WTC11 (cell line): ENCODE measurements around the gene GLYR1. TPM values are rescaled to one million over a fixed set of nuclear protein-coding genes. Genes with fewer than 3 reads are reported as not detected.

ENCODE experiments used
- ATAC-seq: fragments of 200-7000 bp; cut with Tn5 transposase; 2 replicates; pipeline ENCODE4 v1.10.0; 2021; ENCODE audit warnings: mild to moderate bottlenecking, moderate library complexity
- CTCF ChIA-PET: fragments of 300-600 bp; sonication (Branson Sonifier 250); formaldehyde crosslinking; loops from one replicate; lab custom pipeline; 2021; ENCODE audit warnings: antibody characterized with exemption; lab: Charles Lee
- POLR2A ChIA-PET: fragments of 350-600 bp; sonication (Branson Sonifier 250); formaldehyde crosslinking; loops from one replicate; lab custom pipeline; 2021; ENCODE audit warnings: antibody characterized with exemption; lab: Charles Lee
- DNase-seq: peaks from one replicate; pipeline ENCODE4 v3.0.0; 2021; ENCODE audit warnings: low spot score
- H3K27ac Mint-ChIP-seq: 2 replicates; pipeline ENCODE4 v1.8.0; 2021; ENCODE audit warnings: mixed read lengths
- H3K27me3 Mint-ChIP-seq: 2 replicates; pipeline ENCODE4 v1.8.0; 2021; ENCODE audit warnings: low read depth, mild to moderate bottlenecking, moderate library complexity, mixed read lengths
- H3K36me3 Mint-ChIP-seq: 2 replicates; pipeline ENCODE4 v1.8.0; 2021; ENCODE audit warnings: mixed read lengths
- H3K4me1 Mint-ChIP-seq: 2 replicates; pipeline ENCODE4 v1.8.0; 2022; ENCODE audit warnings: mixed read lengths
- H3K4me3 Mint-ChIP-seq: 2 replicates; pipeline ENCODE4 v1.8.0; 2021; ENCODE audit warnings: mild to moderate bottlenecking, moderate library complexity, mixed read lengths
- H3K9me3 Mint-ChIP-seq: 2 replicates; pipeline ENCODE4 v1.8.0; 2021; ENCODE audit warnings: mixed read lengths
- E2F5 ChIP-seq: sonication (generic); formaldehyde crosslinking; IDR thresholded peaks from 2 replicates; pipeline ENCODE4 v1.8.1; 2022; ENCODE audit warnings: mild to moderate bottlenecking, moderate library complexity, missing genetic modification reagents
- ESRRA ChIP-seq: sonication (generic); formaldehyde crosslinking; IDR thresholded peaks from 2 replicates; pipeline ENCODE4 v1.8.1; 2022; ENCODE audit warnings: mild to moderate bottlenecking, missing genetic modification reagents, borderline replicate concordance
- ETV6 ChIP-seq: sonication (generic); formaldehyde crosslinking; IDR thresholded peaks from 2 replicates; pipeline ENCODE4 v1.8.1; 2022; ENCODE audit warnings: mild to moderate bottlenecking, missing genetic modification reagents
- FOXJ3 ChIP-seq: sonication (generic); formaldehyde crosslinking; IDR thresholded peaks from 2 replicates; pipeline ENCODE4 v1.9.0; 2021; ENCODE audit warnings: missing genetic modification reagents, mild to moderate bottlenecking, borderline replicate concordance
- KAT7 ChIP-seq: sonication (generic); formaldehyde crosslinking; IDR thresholded peaks from 2 replicates; pipeline ENCODE4 v1.8.1; 2023; ENCODE audit warnings: missing genetic modification reagents, mild to moderate bottlenecking, borderline replicate concordance
- NFE2L1 ChIP-seq: sonication (generic); formaldehyde crosslinking; IDR thresholded peaks from 2 replicates; pipeline ENCODE4 v1.8.1; 2023; ENCODE audit warnings: missing genetic modification reagents
- SOX15 ChIP-seq: fragments of 250-450 bp; sonication (Bioruptor Pico); IDR thresholded peaks from 2 replicates; pipeline ENCODE4 v1.9.0; 2021; ENCODE audit warnings: mild to moderate bottlenecking
- TP53 ChIP-seq: sonication (generic); formaldehyde crosslinking; IDR thresholded peaks from 2 replicates; pipeline ENCODE4 v1.8.1; 2023; ENCODE audit warnings: mild to moderate bottlenecking, missing genetic modification reagents
- ZBTB43 ChIP-seq: sonication (generic); formaldehyde crosslinking; IDR thresholded peaks from 2 replicates; pipeline ENCODE4 v1.8.1; 2023; ENCODE audit warnings: mild to moderate bottlenecking, missing genetic modification reagents
- ZMAT4 ChIP-seq: fragments of 250-450 bp; sonication (Bioruptor Pico); IDR thresholded peaks from 2 replicates; pipeline ENCODE4 v1.9.0; 2021; ENCODE audit warnings: mild to moderate bottlenecking
- ZNF121 ChIP-seq: sonication (generic); formaldehyde crosslinking; IDR thresholded peaks from 2 replicates; pipeline ENCODE4 v1.8.0; 2023; ENCODE audit warnings: missing genetic modification reagents
- ZNF219 ChIP-seq: sonication (generic); formaldehyde crosslinking; IDR thresholded peaks from 2 replicates; pipeline ENCODE4 v1.8.0; 2023; ENCODE audit warnings: missing genetic modification reagents, mild to moderate bottlenecking, borderline replicate concordance
- ZNF396 ChIP-seq: fragments of 250-450 bp; sonication (Bioruptor Pico); IDR thresholded peaks from 2 replicates; pipeline ENCODE4 v1.8.0; 2021; ENCODE audit warnings: mild to moderate bottlenecking, moderate library complexity, borderline replicate concordance
- ZNF425 ChIP-seq: fragments of 250-450 bp; sonication (Bioruptor Pico); conservative IDR thresholded peaks from 2 replicates; pipeline ENCODE4 v1.9.0; 2021; ENCODE audit warnings: mild to moderate bottlenecking
- total RNA-seq: library from RNA; stranded (reverse); gene quantifications from 3 replicates; pipeline ENCODE4 v1.2.3, GENCODE V29; 2021
- TF ChIP-seq, protein P1 (sequence below): fragments of 250-450 bp; sonication (Bioruptor Pico); IDR thresholded peaks from 2 replicates; pipeline ENCODE4 v1.9.0; 2021; ENCODE audit warnings: moderate library complexity, mild to moderate bottlenecking, inconsistent platforms, borderline replicate concordance
- TF ChIP-seq, protein P2 (sequence below): sonication (generic); formaldehyde crosslinking; IDR thresholded peaks from 2 replicates; pipeline ENCODE4 v1.8.1; 2023; ENCODE audit warnings: mild to moderate bottlenecking, missing genetic modification reagents, moderate library complexity
- TF ChIP-seq, protein P3 (sequence below): sonication (generic); formaldehyde crosslinking; IDR thresholded peaks from 2 replicates; pipeline ENCODE4 v1.8.0; 2022; ENCODE audit warnings: missing genetic modification reagents

Gene GLYR1
- total RNA-seq, 1 experiment from 2014 or later: 103 TPM

DNA sequence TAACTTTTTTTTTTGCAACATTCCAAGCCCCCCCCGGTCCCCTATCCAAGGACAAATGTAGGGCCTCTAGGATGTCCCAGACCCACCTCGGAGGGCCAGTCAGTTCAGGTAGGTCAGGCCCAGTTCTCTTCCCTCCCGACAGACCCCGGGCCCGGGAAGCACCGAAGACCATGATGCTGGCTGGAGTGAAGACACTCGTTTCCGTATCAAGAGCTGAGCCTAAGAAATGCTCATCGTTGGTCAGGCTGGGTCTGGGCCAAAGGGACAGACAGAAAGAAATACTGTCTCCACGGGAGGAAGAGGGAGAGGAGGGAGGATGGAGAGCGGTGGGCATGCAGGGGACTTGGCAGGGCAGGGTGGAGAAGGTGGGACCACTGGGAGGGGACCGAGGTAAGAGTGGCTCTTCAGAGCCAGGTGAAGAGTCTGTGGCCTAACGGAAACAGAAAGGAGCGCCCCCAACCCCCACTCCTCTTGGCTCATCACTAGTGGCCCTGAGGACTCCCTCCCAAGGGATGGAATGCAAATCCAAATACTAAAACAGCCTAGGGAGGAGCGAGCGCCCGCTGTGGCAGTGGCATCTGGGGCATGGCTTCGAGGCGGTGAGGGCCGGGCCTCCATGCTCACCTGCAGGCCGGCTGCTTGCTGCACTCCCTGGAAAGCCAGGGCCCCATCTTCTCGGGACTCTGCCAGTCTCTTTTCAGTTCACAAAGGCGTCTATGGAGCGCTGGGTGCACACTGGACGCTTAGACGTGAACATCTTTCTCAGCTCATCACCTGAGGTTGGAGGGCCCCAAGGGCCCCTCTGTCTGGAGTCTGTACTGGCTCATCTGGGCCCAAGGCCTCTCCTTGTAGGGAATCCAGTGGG is 43.0 kb downstream of the GLYR1 start (continued):
- TF ChIP-seq ZNF425 (CRISPR knock-in tag) (no peak), ZNF219 (CRISPR knock-in tag) (no peak), TP53 (CRISPR knock-in tag) (no peak)

DNA sequence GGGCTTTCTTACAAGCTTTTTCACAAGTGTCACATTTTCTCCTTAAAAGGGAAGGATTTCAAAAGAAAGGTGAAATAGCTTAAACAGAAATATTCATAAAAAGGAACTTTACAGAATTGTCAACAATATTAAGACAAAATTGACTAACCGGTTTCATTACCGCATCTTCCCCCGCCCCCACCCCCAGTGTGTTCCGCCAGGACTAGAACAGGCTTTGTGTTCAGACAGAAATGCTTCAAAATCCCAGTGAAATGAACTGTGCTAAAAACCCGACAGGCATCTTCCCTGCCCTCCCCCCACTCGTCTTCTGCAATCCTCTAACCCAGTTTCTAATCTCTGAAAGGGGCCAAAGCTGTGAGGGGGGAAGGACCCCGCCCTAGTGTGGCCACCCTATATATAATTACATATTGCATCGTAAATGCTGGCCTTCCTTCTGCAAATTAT is 43.7 kb downstream of the GLYR1 start:
- Mint-ChIP-seq H3K36me3 (peaks cover 15% of the 10 kb centered on the region), H3K27ac (no peak overlapping the region), H3K4me3 (peak overlapping the region; percentile 78), H3K27me3 (no peaks in the 10 kb centered on the region), H3K9me3 (no peaks in the 10 kb centered on the region), H3K4me1 (peaks cover 18% of the 10 kb centered on the region)
- ChIA-PET CTCF (interaction anchor here (1.0 to 2.5 kb wide), 7 partner anchors 11 to 153 kb away, joined by 3 to 11 read pairs (median 4); partner anchors contain the start of genes ANKS3 and DNAAF8), POLR2A (interaction anchor here (0.6 to 2.8 kb wide), 4 partner anchors 9 to 69 kb away, joined by 3 to 16 read pairs (median 9); partner anchors contain the start of genes ANKS3, DNAAF8, SEPTIN12 and ZNF500)
- ATAC-seq: no peak
- TF ChIP-seq ZNF425 (CRISPR knock-in tag) (no peak), ESRRA (CRISPR knock-in tag) (no peak), E2F5 (CRISPR knock-in tag) (no peak), ETV6 (CRISPR knock-in tag) (no peak), ZNF396 (no peak), SOX15 (CRISPR knock-in tag) (no peak), ZMAT4 (CRISPR knock-in tag) (no peak), FOXJ3 (CRISPR knock-in tag) (no peak), NFE2L1 (no peak)
- TF ChIP-seq, protein P1, sequence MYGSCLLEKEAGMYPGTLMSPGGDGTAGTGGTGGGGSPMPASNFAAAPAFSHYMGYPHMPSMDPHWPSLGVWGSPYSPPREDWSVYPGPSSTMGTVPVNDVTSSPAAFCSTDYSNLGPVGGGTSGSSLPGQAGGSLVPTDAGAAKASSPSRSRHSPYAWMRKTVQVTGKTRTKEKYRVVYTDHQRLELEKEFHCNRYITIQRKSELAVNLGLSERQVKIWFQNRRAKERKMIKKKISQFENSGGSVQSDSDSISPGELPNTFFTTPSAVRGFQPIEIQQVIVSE (CRISPR knock-in tag): no peak
- DNase-seq: no peak

GRCh38 chr16:4802659-4803287 is 44.3 kb downstream of the GLYR1 start:
- H3K27ac Mint-ChIP-seq: peak overlapping the region; percentile 63; the same call in 1 of the 2 replicates
- POLR2A ChIA-PET: interaction anchor here (0.5 to 2.8 kb wide), 6 partner anchors 9 to 156 kb away, joined by 3 to 16 read pairs (median 6); partner anchors contain the start of genes ANKS3, DNAAF8, SEPTIN12 and ZNF500
- no peaks in the 10 kb centered on the region for H3K9me3 Mint-ChIP-seq
- no peaks in the 10 kb centered on the region for H3K27me3 Mint-ChIP-seq
- peak overlapping the region; percentile 78 for H3K4me3 Mint-ChIP-seq
- CTCF ChIA-PET: interaction anchor here (0.6 to 2.5 kb wide), 10 partner anchors 12 to 152 kb away, joined by 3 to 11 read pairs (median 3); partner anchors contain the start of genes ANKS3, DNAAF8 and NUDT16L1
- ATAC-seq (peak; percentile 92), DNase-seq (peak; percentile 91)
- H3K4me1 Mint-ChIP-seq: peaks cover 18% of the 10 kb centered on the region
- peaks cover 15% of the 10 kb centered on the region for H3K36me3 Mint-ChIP-seq
- TF ChIP-seq, protein P2, sequence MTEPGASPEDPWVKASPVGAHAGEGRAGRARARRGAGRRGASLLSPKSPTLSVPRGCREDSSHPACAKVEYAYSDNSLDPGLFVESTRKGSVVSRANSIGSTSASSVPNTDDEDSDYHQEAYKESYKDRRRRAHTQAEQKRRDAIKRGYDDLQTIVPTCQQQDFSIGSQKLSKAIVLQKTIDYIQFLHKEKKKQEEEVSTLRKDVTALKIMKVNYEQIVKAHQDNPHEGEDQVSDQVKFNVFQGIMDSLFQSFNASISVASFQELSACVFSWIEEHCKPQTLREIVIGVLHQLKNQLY (CRISPR knock-in tag): no peak
- TF ChIP-seq, protein P3, sequence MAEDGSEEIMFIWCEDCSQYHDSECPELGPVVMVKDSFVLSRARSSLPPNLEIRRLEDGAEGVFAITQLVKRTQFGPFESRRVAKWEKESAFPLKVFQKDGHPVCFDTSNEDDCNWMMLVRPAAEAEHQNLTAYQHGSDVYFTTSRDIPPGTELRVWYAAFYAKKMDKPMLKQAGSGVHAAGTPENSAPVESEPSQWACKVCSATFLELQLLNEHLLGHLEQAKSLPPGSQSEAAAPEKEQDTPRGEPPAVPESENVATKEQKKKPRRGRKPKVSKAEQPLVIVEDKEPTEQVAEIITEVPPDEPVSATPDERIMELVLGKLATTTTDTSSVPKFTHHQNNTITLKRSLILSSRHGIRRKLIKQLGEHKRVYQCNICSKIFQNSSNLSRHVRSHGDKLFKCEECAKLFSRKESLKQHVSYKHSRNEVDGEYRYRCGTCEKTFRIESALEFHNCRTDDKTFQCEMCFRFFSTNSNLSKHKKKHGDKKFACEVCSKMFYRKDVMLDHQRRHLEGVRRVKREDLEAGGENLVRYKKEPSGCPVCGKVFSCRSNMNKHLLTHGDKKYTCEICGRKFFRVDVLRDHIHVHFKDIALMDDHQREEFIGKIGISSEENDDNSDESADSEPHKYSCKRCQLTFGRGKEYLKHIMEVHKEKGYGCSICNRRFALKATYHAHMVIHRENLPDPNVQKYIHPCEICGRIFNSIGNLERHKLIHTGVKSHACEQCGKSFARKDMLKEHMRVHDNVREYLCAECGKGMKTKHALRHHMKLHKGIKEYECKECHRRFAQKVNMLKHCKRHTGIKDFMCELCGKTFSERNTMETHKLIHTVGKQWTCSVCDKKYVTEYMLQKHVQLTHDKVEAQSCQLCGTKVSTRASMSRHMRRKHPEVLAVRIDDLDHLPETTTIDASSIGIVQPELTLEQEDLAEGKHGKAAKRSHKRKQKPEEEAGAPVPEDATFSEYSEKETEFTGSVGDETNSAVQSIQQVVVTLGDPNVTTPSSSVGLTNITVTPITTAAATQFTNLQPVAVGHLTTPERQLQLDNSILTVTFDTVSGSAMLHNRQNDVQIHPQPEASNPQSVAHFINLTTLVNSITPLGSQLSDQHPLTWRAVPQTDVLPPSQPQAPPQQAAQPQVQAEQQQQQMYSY: no peak
- TF ChIP-seq ZBTB43 (CRISPR knock-in tag) (no peak), ZNF121 (CRISPR knock-in tag) (no peak), KAT7 (CRISPR knock-in tag) (peak; percentile 89; the same call in 1 of the 2 replicates)
